ENCODE results near the gene FHL2.

DNA sequence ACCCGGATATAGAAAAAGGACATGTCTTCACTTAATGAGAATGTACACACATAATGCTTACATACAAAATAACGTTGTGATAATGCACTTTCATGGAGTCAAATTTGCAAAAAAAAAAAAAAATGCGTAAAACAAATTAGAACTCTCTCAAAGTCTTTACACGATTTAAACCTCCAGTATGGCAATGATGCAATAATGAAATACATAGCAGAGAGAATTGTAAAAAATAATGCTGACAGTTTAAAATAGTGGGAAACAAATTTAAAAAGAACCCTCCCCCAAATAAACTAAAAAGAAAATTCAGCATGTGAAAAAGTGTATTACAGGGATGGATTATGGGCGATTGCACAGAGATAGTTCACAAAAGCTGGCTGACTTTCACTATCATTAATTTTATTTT lies 46.6 kb upstream of the FHL2 start:
- TF ChIP-seq, protein P1, sequence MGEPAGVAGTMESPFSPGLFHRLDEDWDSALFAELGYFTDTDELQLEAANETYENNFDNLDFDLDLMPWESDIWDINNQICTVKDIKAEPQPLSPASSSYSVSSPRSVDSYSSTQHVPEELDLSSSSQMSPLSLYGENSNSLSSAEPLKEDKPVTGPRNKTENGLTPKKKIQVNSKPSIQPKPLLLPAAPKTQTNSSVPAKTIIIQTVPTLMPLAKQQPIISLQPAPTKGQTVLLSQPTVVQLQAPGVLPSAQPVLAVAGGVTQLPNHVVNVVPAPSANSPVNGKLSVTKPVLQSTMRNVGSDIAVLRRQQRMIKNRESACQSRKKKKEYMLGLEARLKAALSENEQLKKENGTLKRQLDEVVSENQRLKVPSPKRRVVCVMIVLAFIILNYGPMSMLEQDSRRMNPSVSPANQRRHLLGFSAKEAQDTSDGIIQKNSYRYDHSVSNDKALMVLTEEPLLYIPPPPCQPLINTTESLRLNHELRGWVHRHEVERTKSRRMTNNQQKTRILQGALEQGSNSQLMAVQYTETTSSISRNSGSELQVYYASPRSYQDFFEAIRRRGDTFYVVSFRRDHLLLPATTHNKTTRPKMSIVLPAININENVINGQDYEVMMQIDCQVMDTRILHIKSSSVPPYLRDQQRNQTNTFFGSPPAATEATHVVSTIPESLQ (CRISPR knock-in tag; IDR thresholded peaks at IDR 0.05), result no peak
- no peak for TF ChIP-seq ZNF121 (CRISPR knock-in tag; IDR thresholded peaks at IDR 0.05)
- no peak for TF ChIP-seq ZBTB21 (CRISPR knock-in tag; IDR thresholded peaks at IDR 0.05; ENCODE audit: borderline replicate concordance)
- TF ChIP-seq, protein P2, sequence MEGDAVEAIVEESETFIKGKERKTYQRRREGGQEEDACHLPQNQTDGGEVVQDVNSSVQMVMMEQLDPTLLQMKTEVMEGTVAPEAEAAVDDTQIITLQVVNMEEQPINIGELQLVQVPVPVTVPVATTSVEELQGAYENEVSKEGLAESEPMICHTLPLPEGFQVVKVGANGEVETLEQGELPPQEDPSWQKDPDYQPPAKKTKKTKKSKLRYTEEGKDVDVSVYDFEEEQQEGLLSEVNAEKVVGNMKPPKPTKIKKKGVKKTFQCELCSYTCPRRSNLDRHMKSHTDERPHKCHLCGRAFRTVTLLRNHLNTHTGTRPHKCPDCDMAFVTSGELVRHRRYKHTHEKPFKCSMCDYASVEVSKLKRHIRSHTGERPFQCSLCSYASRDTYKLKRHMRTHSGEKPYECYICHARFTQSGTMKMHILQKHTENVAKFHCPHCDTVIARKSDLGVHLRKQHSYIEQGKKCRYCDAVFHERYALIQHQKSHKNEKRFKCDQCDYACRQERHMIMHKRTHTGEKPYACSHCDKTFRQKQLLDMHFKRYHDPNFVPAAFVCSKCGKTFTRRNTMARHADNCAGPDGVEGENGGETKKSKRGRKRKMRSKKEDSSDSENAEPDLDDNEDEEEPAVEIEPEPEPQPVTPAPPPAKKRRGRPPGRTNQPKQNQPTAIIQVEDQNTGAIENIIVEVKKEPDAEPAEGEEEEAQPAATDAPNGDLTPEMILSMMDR (IDR thresholded peaks at IDR 0.05), result no peak

Measured in WTC11 (cell line).